ENCODE data around the gene ABCC5.
"Not testable (repeated sequence)": the region's sequence is repeated elsewhere in the genome, so short reads cannot be mapped to it uniquely, and the experiment has no call there.

The ABCC5 gene

DNA sequence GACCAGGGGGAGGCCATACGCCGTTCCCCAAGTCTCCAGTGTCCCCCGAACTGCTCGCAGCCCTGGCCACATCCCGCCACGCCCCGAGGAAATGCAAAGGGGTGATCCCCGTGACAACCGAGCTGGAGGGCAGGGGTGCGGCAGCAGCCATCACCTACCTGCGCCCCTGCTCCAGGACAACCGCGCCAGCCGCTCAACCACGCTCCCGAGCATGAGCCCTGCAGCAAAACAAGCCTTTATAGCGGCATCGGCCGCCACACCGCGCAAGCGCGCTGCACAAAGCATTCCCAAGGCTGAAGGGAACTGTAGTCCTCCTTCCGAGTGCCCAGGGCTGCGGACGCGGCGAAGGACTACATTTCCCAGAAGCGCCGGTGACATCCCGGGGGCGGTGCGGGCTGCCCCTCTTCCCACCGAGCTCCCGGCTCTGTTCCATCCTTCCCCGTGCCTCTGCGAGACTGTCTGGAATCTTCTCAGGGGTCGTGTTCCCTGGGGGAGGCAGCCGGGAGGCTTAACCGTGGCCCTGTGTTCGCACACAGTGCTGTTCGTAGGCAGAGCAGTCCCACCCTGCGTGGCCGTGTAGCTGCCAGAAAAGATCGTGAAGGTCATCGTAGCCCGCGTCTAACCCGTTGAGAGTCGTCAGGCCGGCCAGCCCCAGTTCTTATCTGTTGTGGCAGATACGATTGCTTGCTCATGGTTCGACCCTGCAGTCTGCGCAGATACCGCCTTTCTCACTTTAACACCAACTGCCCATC is at the start of gene ABCC5:
ABCC5 (minus strand) TSS at position 213 of the 752 bp plus-strand sequence. CDS start 3,492 bp downstream, outside the sequence.
- peak; percentile 85 for DNase-seq (ENCODE audit: low spot score)

DNA sequence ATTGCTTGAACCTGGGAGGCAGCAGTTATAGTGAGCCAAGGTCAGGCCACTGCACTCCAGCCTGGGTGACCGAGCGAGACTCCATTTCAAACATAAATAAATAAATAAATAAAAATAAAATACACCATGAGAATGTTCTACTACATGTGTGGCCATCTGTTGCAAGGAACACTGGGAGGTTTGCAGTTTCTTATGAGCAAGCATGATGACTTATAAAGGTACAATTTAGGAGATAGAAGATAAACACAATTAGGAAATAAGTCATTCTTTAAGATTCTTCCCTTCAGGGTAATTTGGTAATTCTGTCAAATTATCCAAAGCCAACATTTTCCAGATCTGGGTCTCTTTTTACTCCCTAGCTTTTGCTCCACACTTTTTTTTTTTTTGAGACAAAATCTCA is 48.5 kb upstream of the ABCC5 start:
- no peak for DNase-seq (ENCODE audit: low spot score)

DNA sequence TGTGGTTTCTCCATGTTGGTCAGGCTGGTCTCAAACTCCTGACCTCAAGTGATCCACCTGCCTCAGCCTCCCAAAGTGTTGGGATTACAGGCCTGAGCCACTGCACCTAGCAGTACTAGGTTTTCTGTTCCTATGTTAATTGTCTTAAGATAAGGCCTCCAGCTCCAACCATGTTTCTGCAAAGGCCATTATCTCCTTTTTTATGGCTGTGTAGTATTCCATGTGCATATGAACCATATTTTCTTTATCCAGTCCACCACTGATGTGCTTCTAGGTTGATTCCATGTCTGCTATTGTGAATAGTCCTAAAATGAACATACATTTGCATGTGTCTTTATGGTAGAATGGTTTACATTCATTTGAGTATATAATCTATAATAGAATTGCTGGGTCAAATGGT is 45.0 kb upstream of the ABCC5 start:
- no peak for DNase-seq (ENCODE audit: low spot score)

DNA sequence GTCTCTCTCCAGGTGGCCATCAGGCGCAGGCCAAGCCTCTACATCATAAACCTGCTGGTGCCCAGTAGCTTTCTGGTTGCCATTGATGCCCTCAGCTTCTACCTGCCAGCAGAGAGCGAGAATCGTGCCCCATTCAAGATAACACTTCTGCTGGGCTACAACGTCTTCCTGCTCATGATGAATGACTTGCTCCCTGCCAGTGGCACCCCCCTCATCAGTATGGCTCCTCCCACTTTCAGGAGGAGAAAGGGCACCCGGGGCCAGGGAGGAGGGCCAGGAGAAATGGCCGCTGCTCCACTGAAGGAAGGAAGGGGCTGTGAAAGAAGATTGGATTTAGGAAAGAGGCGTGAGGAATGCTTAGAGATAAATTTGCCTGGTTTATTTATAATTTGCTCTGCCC is 41.7 kb upstream of the ABCC5 start:
- DNase-seq (ENCODE audit: low spot score): no peak

DNA sequence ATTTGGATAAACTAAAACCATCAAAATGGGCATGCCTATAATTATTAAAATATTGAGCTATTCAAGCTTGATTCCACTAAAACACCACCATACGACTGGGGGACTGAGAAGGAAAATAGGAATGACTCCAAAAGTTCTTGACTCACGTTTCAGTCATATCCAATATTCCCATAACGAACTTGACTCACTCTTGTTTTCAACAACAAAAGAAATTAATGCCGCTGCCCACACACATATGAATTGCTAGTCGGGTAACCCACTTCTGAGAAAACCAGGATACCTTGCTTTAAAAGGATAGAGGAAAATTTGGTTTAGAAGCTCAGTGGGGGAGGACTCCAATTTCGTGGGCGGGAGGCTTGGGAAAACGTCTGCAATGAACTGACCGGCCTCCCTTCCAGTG is 40.3 kb upstream of the ABCC5 start:
- no peak for DNase-seq (ENCODE audit: low spot score)

DNA sequence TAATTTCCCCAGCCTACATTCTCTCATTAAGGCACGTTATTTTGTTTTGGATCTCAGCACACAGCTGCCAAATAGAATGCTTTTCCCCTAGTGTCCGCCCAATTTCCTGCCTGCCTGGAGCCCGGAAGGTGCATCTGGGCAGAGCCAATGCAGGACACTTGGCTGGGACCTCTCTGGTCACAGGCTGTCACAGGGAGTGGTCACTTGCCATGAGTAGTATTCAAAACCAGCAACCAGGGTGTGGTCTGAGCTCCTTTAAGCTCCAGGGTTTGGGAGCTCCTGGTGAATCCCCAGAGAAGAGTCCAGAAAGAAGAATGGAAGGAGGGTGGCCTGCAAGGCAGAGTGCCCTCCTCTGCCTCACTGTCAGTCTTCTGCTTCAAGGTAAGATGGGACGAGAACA is 35.1 kb upstream of the ABCC5 start, which contains the start of gene HTR3C:
HTR3C (plus strand) TSS at position 281 of the 400 bp plus-strand sequence; CDS start at position 315, 34 bp downstream.
- no peak for DNase-seq (ENCODE audit: low spot score)

DNA sequence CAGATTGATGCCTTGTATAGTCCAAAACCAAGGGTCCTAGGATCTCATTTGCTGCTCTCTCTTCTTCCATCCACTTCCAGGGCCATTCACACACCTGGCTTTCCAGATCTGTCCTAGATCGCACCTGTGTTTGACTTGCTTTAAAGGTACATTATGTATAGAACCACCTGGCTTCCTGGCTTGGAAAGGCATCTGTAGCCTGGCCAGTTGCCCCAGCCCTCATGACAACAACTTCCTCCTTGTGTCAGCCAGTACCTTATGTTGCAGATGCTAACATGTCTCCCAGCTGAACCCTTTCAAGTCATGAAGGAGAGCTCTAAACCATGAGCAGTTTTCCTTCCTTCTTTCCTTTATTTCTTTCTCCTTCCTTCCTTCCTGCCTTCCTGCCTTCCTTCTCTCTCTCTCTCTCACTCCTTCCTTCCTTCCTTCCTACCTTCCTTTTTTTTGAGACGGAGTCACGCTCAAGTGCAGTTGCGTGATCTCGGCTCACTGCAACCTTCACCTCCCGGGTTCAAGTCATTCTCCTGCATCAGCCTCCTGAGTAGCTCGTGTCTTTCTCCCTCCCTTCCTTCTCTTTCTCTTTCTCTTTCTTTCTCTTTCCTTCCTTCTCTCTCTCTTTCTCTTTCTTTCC is 32.6 kb upstream of the ABCC5 start:
- no peak for DNase-seq (ENCODE audit: low spot score)

DNA sequence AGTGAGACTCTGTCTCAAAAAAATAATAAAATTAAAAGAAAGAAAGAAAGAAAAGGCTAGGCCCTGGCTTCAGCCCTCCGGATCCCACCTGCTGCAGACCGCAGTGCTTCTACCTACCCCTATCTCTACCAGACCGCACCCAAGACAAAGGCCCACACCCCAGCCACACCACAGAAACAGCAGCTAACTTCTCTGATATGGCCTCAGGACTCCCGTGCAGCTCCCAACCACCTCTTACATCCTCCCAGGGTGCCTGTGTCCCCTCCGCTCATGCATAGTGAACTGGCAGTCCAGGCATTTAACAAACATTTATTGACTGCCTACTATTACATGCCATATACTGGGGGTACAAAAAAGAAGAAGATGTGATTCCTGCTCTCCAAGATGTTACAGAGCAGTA is 28.3 kb upstream of the ABCC5 start:
- DNase-seq (ENCODE audit: low spot score): no peak

DNA sequence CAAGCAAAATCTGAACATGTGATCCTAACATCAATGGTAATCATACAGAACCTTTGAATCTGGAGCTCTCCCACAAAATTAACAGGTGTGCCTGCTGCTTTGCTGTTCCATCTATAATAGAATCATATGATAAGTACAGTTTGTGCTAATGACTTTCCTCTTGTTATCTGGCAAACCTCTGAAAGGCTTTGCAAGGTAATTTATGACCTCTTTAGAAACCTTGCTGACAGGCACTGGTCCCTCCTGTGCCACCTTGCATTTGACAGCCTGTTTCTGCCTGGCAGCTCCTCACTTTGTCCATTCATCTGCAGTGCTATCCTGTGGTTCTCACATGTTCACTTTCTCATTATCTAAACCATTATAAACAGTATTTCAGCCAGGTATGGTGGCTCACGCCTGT is 24.9 kb upstream of the ABCC5 start:
- DNase-seq (ENCODE audit: low spot score): no peak

DNA sequence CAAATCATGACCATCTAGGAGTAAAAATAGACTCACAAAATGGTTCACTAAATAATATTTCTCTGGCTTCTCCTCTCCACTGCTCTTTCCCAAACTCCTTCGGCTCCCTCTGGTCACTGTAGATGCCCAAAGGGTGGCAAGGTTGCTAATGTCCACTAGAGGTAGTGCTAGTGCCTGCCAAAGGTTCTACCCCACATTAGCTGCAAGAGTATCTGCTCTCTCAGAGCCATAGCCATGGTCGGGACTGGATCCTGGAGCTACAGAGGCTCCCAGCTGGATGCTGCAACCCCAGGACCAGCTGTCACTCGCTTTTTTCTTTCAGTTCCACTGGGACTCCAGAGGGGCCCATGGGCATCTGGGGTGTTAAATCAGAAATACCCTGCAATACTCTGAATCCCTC is 22.3 kb upstream of the ABCC5 start:
- DNase-seq (ENCODE audit: low spot score): no peak

DNA sequence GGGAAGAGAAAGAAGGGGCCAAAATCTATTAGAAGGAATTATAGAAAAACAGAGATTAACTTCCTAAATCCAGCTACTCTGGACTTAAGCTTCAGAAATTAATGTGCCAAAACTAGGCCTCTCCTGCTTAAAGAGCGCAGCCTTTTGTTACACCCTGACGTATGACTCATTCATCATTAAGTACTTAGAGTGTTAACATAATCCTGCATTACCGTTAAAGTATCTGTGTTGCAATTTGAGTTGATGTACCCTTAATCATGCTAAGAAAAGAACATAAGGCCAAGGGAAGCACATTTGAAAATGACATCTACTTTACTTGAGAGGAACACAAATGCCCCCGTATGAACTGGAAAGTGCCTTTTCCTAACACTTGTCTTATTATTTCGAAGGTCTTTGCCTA is 21.7 kb upstream of the ABCC5 start:
- DNase-seq (ENCODE audit: low spot score): no peak

DNA sequence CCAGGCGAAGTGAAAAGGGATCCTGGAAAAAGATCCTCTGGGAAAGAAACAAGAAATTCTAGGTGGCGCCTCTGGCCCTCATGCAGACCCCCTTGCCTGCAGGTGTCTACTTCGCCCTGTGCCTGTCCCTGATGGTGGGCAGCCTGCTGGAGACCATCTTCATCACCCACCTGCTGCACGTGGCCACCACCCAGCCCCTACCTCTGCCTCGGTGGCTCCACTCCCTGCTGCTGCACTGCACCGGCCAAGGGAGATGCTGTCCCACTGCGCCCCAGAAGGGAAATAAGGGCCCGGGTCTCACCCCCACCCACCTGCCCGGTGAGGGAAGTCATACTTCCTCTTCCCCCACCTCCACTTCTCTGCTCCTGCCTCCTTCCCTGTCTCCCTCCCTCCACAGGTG is 20.6 kb upstream of the ABCC5 start:
- DNase-seq (ENCODE audit: low spot score): not testable (repeated sequence)

DNA sequence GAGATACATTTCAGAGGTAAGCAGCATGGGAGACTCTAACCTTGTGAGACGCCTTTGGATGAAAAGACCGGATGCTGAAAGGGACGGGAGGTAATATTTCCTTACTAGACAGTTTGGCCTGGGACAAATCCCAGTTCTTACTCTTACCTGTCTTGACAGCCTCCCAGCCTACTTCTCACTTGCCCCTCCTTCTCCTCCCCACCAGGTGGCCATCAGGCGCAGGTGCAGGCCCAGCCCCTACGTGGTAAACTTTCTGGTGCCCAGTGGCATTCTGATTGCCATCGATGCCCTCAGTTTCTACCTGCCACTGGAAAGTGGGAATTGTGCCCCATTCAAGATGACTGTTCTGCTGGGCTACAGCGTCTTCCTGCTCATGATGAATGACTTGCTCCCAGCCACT is 20.1 kb upstream of the ABCC5 start:
- no peak for DNase-seq (ENCODE audit: low spot score)

DNA sequence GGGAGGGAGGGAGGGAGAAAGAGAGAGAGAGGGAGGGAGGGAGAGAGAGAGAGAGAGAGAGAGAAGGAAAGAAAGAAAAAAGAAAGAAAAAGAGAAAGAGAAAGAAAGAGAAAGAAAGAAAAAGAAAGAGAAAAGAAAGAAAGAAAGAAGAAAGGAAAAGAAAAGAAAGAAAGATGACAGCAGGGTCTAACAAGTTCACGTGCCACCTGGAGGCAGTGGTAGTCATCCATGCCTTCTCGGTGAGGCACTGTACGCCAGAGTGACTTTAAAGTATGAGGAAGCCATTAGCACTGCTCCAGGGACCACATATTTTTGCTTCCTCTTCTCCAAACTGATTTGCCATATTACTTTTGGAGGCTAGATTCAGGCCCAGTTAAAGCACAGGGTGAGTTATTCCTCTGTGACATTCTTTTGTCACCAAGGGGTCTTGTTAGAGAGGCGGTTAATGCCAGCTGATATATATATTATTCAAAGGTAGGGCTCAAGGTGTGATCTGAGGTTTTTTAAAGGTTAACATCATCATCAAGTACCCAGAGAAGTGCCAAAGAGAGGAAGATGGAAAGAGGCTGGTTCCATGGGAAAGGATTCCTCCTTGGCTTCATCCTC is 13.6 kb upstream of the ABCC5 start, which contains the start of gene HTR3D:
HTR3D (plus strand) TSS at position 556 of the 606 bp plus-strand sequence; CDS start at position 556, 0 bp downstream.
- no peak for DNase-seq (ENCODE audit: low spot score)

DNA sequence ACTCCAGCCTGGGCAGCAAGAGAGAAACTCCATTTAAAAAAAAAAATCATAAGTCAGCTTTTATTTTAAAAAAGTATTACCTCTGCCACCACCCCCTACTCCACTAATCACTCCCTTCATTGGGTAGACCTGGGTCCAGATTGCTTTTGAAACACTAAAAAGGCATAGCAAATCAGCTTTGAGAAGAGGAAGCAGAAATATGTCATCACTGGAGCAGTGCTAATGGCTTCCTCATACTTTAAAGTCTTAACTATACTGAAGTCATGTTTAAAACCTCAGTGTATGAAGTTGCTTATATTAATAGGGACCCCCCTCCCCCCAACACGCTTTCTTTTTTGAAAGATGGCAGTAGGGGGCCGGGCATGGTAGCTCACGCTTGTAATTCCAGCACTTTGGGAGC is 12.9 kb upstream of the ABCC5 start:
- DNase-seq (ENCODE audit: low spot score): no peak

DNA sequence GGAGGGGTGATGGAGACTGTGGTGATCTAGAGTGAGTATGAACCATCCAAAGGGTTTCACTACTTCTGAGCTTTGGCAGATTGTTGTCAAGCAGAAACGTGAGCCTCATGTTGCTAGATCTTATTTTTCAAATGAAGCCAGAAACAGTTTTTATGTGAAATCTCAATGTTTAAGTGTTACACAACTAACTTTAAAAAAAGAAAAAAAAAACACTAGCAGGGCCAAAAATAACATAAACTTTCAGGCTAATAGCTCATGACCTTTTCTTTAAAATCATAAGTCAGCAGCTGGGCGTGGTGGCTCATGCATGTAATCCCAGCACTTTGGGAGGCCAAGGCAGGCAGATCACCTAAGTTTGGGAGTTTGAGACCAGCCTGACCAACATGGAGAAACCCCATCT is 11.8 kb upstream of the ABCC5 start:
- no peak for DNase-seq (ENCODE audit: low spot score)

DNA sequence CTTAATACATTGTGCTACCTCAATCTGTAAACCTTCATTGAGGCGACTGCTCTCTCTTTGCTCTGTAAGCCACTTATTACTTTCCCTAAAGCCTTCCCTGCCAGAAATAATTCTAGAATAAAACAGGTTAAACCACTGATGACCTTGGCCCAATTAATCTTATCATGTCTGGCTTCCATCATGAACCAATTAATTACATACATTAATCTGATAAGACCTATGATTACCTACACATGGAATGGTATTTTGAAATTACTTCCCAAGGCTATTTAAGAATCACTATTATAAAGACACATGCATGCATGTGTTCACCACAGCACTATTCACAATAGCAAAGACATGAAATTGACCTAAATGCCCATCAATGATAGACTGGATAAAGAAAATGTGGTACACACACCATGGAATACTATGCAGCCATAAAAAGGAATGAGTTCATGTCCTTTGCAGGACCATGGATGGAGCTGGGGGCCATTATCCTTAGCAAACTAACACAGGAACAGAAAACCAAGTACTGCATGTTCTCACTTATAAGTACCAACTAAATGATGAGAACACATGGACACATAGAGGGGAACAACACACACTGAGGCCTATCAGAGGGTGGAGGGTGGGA is 10.7 kb upstream of the ABCC5 start:
- DNase-seq (ENCODE audit: low spot score): not testable (repeated sequence)

DNA sequence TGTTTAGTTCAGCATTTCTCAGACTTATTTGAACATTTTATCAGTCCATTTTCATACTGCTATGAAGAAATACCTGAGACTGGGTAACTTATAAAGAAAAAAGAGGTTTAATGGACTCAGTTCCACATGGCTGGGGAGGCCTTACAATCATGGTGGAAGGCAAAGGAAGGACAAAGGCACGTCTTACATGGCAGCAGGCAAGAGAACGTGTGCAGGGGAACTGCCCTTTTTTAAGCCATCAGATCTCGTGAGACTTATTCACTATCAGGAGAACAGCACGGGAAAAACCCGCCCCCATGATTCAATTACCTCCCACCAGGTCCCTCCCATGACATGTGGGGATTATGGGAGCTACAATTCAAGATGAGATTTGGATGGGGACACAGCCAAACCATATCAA is 7.6 kb upstream of the ABCC5 start:
- DNase-seq (ENCODE audit: low spot score): not testable (repeated sequence)

DNA sequence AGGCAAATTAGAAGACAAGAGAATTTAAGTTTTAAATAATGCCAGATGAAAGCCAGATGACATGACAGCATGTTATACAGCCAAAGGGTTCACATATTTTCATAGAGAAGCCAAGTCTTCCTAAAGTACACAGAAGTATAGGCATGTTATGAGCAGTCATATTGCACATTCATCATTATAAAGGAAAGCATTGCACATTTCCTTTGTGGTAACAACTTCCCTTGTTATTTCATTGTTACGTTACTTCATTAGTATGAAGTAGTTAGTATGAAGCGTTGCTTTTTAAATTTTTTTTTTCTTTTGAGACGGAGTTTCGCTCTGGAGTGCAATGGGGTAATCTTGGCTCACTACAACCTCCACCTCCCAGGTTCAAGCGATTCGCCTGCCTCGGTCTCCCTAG is 4.6 kb upstream of the ABCC5 start:
- no peak for DNase-seq (ENCODE audit: low spot score)

DNA sequence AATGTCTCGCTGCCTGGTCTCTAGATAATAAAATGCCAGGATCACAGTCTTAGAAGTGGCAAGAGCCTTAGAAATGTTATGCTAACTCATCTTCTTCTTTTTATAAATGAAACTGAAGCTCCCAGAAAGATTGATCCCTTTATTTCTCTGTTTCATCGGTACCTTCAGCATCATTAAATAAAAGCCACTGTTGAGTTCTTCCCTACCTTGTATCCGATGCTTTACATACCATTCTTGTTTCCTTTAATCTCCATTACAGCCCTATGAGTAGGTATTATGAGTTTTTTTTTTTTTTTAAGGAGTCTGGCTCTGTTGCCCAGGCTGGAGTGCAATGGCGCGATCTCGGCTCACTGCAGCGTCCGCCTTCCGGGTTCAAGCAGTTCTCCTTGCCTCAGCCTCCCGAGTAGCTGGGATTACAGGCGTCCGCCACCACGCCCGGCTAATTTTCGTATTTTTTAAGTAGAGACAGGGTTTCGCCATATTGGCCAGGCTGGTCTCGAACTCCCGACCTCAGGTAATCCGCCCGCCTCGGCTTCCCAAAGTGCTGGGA is 815 bp upstream of the ABCC5 start:
- DNase-seq (ENCODE audit: low spot score): no peak

DNA sequence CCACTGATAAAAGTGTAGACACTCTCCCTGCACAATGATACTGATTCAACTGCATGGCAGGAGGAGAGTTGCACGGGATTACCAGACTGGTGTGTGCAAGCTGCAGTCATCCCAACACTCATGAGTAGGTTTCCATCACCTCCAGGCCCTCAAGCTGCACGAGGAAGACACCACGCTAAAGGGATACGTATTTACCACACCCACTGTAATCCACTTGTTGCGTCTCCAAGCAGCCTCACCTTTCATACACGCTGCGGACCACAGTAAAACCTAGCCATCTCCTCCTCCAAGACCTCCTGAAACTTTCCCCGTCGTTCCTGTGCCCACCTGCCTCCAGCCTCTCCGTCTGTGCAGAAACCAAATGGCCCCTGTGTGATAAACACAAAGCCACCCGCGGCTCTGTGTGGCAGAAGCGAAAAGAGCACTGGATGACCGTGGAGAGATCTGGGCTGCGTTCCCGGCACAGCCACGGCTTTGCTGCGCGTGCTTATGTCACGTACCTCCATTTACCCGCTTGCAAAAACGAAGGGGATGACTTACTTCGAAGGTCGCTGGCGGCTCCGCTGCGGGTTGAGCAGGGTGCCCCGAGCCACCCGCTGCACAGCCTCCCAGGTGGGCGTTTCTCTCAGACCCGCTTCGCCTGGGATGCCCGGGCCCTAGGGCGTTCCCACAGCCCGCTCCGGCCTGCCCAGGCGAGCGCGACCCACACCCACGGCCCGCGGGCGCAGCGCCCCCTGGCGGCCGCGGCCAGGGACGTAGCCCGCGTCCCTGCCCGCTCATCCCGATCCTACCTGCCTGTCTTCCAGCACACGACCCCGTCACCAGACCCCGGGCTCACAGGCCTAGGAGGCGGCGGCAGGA is 643 bp downstream of the ABCC5 start:
- DNase-seq (ENCODE audit: low spot score): peak; percentile 6
